ENCODE measurements around the gene TMPRSS11E.

DNA sequence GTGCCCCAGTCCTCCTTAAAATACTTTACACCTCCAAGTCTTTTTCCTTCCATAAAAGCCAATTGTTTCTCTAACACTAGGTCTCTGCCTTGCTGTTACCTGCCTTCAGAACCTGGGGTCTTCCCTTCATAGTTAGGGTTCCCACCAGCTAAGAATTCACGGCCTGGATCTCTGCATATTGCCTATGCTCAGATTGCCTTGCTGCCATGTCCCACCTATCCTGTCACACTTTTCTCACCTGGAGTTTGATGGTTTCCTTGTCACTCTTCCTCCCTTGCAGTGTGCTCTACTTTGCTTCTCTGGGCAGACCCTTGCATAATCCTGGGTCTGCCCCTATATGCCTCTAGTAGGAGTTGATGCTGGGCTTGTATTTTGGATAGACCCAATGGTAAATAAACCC lies 36.6 kb upstream of the TMPRSS11E start:
- TF ChIP-seq, protein P1, sequence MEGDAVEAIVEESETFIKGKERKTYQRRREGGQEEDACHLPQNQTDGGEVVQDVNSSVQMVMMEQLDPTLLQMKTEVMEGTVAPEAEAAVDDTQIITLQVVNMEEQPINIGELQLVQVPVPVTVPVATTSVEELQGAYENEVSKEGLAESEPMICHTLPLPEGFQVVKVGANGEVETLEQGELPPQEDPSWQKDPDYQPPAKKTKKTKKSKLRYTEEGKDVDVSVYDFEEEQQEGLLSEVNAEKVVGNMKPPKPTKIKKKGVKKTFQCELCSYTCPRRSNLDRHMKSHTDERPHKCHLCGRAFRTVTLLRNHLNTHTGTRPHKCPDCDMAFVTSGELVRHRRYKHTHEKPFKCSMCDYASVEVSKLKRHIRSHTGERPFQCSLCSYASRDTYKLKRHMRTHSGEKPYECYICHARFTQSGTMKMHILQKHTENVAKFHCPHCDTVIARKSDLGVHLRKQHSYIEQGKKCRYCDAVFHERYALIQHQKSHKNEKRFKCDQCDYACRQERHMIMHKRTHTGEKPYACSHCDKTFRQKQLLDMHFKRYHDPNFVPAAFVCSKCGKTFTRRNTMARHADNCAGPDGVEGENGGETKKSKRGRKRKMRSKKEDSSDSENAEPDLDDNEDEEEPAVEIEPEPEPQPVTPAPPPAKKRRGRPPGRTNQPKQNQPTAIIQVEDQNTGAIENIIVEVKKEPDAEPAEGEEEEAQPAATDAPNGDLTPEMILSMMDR (IDR thresholded peaks at IDR 0.05; ENCODE audit: low read length), result no peak
- no peak for TF ChIP-seq EZH2 (optimal IDR thresholded peaks at IDR 0.05; ENCODE audit: low read depth, low read length)
